Activated effector memory CD4-positive, alpha-beta T cell treated with anti-CD3 and anti-CD28 coated beads, Interleukin-2, amount 50 U/mL, for 16 hours (primary cell): ENCODE measurements around the gene GAREM1.
"Not testable (repeated sequence)": the region's sequence is repeated elsewhere in the genome, so short reads cannot be mapped to it uniquely, and the experiment has no call there.

ENCODE experiments used
- DNase-seq: peaks from one replicate; pipeline ENCODE4 v3.0.0-alpha.2; 2020

Gene GAREM1

GRCh38 chr18:32249147-32249929 is 221.3 kb downstream of the GAREM1 start:
- no peak for DNase-seq

- DNase-seq, result no peak
Observed at GRCh38 chr18:32244881-32245280, 225.8 kb downstream of the GAREM1 start.

GRCh38 chr18:32243358-32243757 is 227.3 kb downstream of the GAREM1 start:
- no peak for DNase-seq

GRCh38 chr18:32242395-32242794 is 228.3 kb downstream of the GAREM1 start:
- no peak for DNase-seq

- DNase-seq, result no peak
Observed at GRCh38 chr18:32238635-32239268, 231.9 kb downstream of the GAREM1 start.

- no peak for DNase-seq
Observed at GRCh38 chr18:32237049-32237448, 233.6 kb downstream of the GAREM1 start.

GRCh38 chr18:32233348-32233747 is 237.3 kb downstream of the GAREM1 start:
- DNase-seq, result not testable (repeated sequence)

GRCh38 chr18:32219431-32220018 is 251.2 kb downstream of the GAREM1 start:
- no peak for DNase-seq

- no peak for DNase-seq
Observed at GRCh38 chr18:32216390-32216789, 254.3 kb downstream of the GAREM1 start.

GRCh38 chr18:32213693-32214092 is 257.0 kb downstream of the GAREM1 start:
- no peak for DNase-seq
